HepG2 (cell line): ENCODE measurements around the gene GP1BA. TPM values are rescaled to one million over a fixed set of nuclear protein-coding genes. Genes with fewer than 3 reads are reported as not detected.

Source experiments
- CCDC6 ChIP-seq: sonication (generic); formaldehyde crosslinking; IDR thresholded peaks from 2 replicates; pipeline ENCODE4 v1.8.1; 2022; ENCODE audit warnings: mild to moderate bottlenecking, missing genetic modification reagents, moderate library complexity
- FOSL2 ChIP-seq: sonication (generic); formaldehyde crosslinking; IDR thresholded peaks from 2 replicates; pipeline ENCODE4 v1.4.0; 2020; ENCODE audit warnings: missing genetic modification reagents
- KLF11 ChIP-seq: IDR thresholded peaks from 2 replicates; pipeline ENCODE4 v1.6.1; 2016; ENCODE audit warnings: missing compliant biosample characterization
- MED13 ChIP-seq: sonication (generic); formaldehyde crosslinking; IDR thresholded peaks from 2 replicates; pipeline ENCODE4 v1.5.0; 2020; ENCODE audit warnings: missing genetic modification reagents
- SATB2 ChIP-seq: sonication (generic); formaldehyde crosslinking; IDR thresholded peaks from 2 replicates; pipeline ENCODE4 v1.5.0; 2020; ENCODE audit warnings: missing genetic modification reagents
- SRSF9 ChIP-seq: fragments of 200-400 bp; formaldehyde crosslinking; IDR thresholded peaks from 2 replicates; pipeline ENCODE4 v1.6.1; 2018; ENCODE audit warnings: borderline replicate concordance, mild to moderate bottlenecking, low read depth, low read length; ENCODE audit not compliant: insufficient read depth, poor library complexity, severe bottlenecking
- ZFP90 ChIP-seq: sonication (generic); formaldehyde crosslinking; IDR thresholded peaks from 2 replicates; pipeline ENCODE4 v1.8.0; 2022; ENCODE audit warnings: missing genetic modification reagents, mild to moderate bottlenecking, inconsistent platforms, borderline replicate concordance
- ZMAT3 ChIP-seq: sonication (generic); formaldehyde crosslinking; conservative IDR thresholded peaks from 2 replicates; pipeline ENCODE4 v1.7.0; 2021; ENCODE audit warnings: missing genetic modification reagents
- ZNF260 ChIP-seq: sonication (generic); formaldehyde crosslinking; IDR thresholded peaks from 2 replicates; pipeline ENCODE4 v1.4.0; 2020; ENCODE audit warnings: missing genetic modification reagents, low read depth, mild to moderate bottlenecking, borderline replicate concordance
- ZNF275 ChIP-seq: sonication (generic); formaldehyde crosslinking; IDR thresholded peaks from 2 replicates; pipeline ENCODE4 v1.8.0; 2022; ENCODE audit warnings: missing genetic modification reagents, mild to moderate bottlenecking, inconsistent platforms, borderline replicate concordance
- ZNF431 ChIP-seq: sonication (generic); formaldehyde crosslinking; IDR thresholded peaks from 2 replicates; pipeline ENCODE4 v1.9.0; 2022; ENCODE audit warnings: missing genetic modification reagents, low read depth, mild to moderate bottlenecking, borderline replicate concordance
- ZNF558 ChIP-seq: sonication (generic); formaldehyde crosslinking; IDR thresholded peaks from 2 replicates; pipeline ENCODE4 v1.9.0; 2022; ENCODE audit warnings: mild to moderate bottlenecking, missing genetic modification reagents, borderline replicate concordance
- ZNF609 ChIP-seq: sonication (generic); formaldehyde crosslinking; IDR thresholded peaks from 2 replicates; pipeline ENCODE4 v1.4.0; 2020; ENCODE audit warnings: mild to moderate bottlenecking, missing genetic modification reagents, borderline replicate concordance
- polyA plus RNA-seq, 8 experiments: library from polyadenylated mRNA; depleted of rRNA in 3 of 8; stranded (reverse) in 7 of 8; unstranded in 1 of 8; fragments of >200 nt; fragmentation: Illumina TruSeq in 4 of 8; extraction: Trizol in 4 of 8; gene quantifications; 2 replicates each; pipeline versions ENCODE4 v1.2.1 to v1.2.3, GENCODE V29; 2011 to 2016; ENCODE audit warnings: low read depth in 4 of 8, missing spikeins in 1 of 8, mixed read lengths in 1 of 8; ENCODE audit not compliant: insufficient read depth in 1 of 8
- total RNA-seq, 5 experiments: library from RNA; depleted of rRNA; stranded (reverse); fragments of >200 nt; fragmentation: Illumina TruSeq; extraction: Trizol; gene quantifications; 2 replicates each; pipeline ENCODE4 v1.2.3, GENCODE V29; 2016; ENCODE audit warnings: low read depth in 1 of 5
- TF ChIP-seq, protein P1 (sequence below): sonication (generic); formaldehyde crosslinking; IDR thresholded peaks from 2 replicates; pipeline ENCODE4 v1.5.0; 2020; ENCODE audit warnings: missing genetic modification reagents
- TF ChIP-seq, protein P2 (sequence below): sonication (generic); formaldehyde crosslinking; IDR thresholded peaks from 2 replicates; pipeline ENCODE4 v1.4.0; 2020; ENCODE audit warnings: missing genetic modification reagents, low read depth, mild to moderate bottlenecking, borderline replicate concordance
- TF ChIP-seq, protein P3 (sequence below), 2 experiments: IDR thresholded peaks; 2 replicates each; pipeline ENCODE4 v1.6.1; 2011 to 2012; ENCODE audit warnings: low read length in 2 of 2, borderline replicate concordance in 1 of 2, low read depth in 1 of 2, mild to moderate bottlenecking in 1 of 2, moderate library complexity in 1 of 2

GP1BA gene
- total and polyA plus RNA-seq, 2 of the 13 experiments (the other 11 are each of a cell fraction or from before 2014, with no cell fraction given) = not detected

- TF ChIP-seq CCDC6 (CRISPR knock-in tag) (0 out of 2 replicates have a peak, but pooled peaks have one; percentile 7), SRSF9 (no peak), FOSL2 (CRISPR knock-in tag) (no peak), MED13 (CRISPR knock-in tag) (0 out of 2 replicates have a peak, but pooled peaks have one; percentile 41), ZNF431 (CRISPR knock-in tag) (0 out of 2 replicates have a peak, but pooled peaks have one; percentile 2), ZNF260 (CRISPR knock-in tag) (no peak), ZNF275 (CRISPR knock-in tag) (peak; percentile 18; the same call in 1 of the 2 replicates), KLF11 (CRISPR knock-in tag) (0 out of 2 replicates have a peak, but pooled peaks have one; percentile 53), ZNF609 (0 out of 2 replicates have a peak, but pooled peaks have one; percentile 53), ZFP90 (CRISPR knock-in tag) (peak; percentile 88), ZNF558 (peak; percentile 58; the same call in 1 of the 2 replicates), SATB2 (CRISPR knock-in tag) (no peak), ZMAT3 (CRISPR knock-in tag) (peak; percentile 51; the same call in 1 of the 2 replicates)
- TF ChIP-seq, protein P1, sequence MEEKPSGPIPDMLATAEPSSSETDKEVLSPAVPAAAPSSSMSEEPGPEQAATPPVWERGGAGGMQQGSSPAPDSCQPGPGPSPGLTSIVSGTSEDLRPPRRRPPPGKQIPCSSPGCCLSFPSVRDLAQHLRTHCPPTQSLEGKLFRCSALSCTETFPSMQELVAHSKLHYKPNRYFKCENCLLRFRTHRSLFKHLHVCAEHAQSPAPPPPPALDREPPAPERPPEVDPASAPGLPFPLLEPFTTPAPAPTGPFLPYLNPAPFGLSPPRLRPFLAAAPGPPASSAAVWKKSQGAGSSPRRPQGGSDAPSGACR (CRISPR knock-in tag) = peak; percentile 8; the same call in 1 of the 2 replicates
- TF ChIP-seq, protein P2, sequence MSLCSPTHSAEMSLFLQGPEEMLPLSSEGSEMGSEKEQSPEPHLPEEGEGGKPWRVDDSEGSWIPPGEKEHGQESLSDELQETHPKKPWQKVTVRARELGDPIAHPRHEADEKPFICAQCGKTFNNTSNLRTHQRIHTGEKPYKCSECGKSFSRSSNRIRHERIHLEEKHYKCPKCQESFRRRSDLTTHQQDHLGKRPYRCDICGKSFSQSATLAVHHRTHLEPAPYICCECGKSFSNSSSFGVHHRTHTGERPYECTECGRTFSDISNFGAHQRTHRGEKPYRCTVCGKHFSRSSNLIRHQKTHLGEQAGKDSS (CRISPR knock-in tag) = peak; percentile 51; the same call in 1 of the 2 replicates
- TF ChIP-seq, protein P3, sequence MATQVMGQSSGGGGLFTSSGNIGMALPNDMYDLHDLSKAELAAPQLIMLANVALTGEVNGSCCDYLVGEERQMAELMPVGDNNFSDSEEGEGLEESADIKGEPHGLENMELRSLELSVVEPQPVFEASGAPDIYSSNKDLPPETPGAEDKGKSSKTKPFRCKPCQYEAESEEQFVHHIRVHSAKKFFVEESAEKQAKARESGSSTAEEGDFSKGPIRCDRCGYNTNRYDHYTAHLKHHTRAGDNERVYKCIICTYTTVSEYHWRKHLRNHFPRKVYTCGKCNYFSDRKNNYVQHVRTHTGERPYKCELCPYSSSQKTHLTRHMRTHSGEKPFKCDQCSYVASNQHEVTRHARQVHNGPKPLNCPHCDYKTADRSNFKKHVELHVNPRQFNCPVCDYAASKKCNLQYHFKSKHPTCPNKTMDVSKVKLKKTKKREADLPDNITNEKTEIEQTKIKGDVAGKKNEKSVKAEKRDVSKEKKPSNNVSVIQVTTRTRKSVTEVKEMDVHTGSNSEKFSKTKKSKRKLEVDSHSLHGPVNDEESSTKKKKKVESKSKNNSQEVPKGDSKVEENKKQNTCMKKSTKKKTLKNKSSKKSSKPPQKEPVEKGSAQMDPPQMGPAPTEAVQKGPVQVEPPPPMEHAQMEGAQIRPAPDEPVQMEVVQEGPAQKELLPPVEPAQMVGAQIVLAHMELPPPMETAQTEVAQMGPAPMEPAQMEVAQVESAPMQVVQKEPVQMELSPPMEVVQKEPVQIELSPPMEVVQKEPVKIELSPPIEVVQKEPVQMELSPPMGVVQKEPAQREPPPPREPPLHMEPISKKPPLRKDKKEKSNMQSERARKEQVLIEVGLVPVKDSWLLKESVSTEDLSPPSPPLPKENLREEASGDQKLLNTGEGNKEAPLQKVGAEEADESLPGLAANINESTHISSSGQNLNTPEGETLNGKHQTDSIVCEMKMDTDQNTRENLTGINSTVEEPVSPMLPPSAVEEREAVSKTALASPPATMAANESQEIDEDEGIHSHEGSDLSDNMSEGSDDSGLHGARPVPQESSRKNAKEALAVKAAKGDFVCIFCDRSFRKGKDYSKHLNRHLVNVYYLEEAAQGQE (IDR thresholded peaks at IDR 0.05; ENCODE audit: borderline replicate concordance in 1 of 2, low read depth in 1 of 2, low read length in 2 of 2) = no peak
Observed at GRCh38 chr17:4968486-4969046, 36.5 kb downstream of the GP1BA start (continued).
